ENCODE measurements around the gene RIMBP2.

Gene RIMBP2

DNA sequence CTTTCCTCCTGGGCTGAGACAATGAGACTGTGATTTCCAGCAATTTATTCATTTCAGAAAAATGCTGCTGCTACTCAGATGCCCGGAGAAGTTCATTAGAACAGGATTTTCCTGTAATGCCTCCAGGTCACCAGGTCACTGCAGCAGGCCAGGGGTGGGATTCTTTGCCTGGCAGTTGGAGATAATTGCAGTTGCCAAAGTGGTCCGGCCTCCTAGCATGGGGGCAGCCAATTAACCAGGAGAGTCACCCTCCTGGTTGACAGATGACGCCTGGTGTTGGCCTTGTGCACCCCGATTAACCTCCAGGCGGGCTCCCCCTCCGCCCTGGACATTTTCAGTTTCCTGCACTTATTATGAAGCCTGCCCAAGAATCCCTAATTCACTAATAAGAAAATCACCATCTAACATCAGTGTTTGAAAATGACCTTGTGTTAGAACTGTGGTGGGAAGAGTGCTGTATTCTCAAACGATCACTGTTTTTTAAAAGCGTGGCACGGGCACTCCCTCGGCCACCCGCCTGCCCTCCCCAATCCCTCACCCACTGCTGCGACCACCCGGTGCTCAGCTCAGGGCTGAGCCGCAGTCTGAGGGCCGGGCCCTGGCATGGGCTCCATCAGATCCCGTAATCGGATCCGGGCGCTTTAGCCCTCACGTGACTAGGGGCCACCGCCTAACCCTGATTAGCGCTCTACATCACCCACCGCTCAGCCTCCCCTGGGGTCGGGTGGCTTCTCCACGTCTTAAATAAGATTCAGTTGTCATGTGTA lies 12.9 kb downstream of the RIMBP2 start:
- Histone ChIP-seq H3K4me1 (ENCODE audit: low read depth, poor library complexity, severe bottlenecking) (no peaks in the 10 kb centered on the region), H3K4me2 (no peak overlapping the region), H3K79me2 (ENCODE audit: insufficient read depth, low read depth) (no peaks in the 10 kb centered on the region), H4K20me1 (ENCODE audit: insufficient read depth) (no peaks in the 10 kb centered on the region), H3K27ac (no peak overlapping the region), H3K9ac (no peak overlapping the region), H2AFZ (ENCODE audit: low read depth) (no peak overlapping the region), H3K27me3 (ENCODE audit: insufficient read depth, low read depth) (no peaks in the 10 kb centered on the region), H3K36me3 (ENCODE audit: insufficient read depth) (no peaks in the 10 kb centered on the region), H3K4me3 (IDR thresholded peaks at IDR 0.05; ENCODE audit: insufficient read depth, low read depth, low read length) (no peak overlapping the region)
- TF ChIP-seq, protein P1, sequence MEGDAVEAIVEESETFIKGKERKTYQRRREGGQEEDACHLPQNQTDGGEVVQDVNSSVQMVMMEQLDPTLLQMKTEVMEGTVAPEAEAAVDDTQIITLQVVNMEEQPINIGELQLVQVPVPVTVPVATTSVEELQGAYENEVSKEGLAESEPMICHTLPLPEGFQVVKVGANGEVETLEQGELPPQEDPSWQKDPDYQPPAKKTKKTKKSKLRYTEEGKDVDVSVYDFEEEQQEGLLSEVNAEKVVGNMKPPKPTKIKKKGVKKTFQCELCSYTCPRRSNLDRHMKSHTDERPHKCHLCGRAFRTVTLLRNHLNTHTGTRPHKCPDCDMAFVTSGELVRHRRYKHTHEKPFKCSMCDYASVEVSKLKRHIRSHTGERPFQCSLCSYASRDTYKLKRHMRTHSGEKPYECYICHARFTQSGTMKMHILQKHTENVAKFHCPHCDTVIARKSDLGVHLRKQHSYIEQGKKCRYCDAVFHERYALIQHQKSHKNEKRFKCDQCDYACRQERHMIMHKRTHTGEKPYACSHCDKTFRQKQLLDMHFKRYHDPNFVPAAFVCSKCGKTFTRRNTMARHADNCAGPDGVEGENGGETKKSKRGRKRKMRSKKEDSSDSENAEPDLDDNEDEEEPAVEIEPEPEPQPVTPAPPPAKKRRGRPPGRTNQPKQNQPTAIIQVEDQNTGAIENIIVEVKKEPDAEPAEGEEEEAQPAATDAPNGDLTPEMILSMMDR (conservative IDR thresholded peaks at IDR 0.05; ENCODE audit: low read depth, low read length): no peak

DNA sequence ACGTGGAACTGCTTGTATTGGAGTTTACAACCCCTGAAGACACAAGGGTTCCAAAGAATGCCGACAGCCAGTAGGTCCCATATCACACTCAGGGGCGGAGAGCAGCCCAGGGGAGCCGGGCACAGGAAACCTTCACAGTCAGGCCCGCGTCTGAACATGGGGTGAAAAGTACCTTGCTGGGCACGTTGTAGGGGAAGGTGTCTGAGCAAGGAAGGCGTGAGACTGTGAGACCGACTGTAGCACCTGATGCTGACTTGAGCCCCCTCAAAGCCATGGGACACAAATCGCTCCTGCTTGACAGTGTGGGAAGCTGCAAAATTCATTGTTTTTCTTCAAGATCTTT lies 14.7 kb downstream of the RIMBP2 start:
- TF ChIP-seq, protein P1 (conservative IDR thresholded peaks at IDR 0.05; ENCODE audit: low read depth, low read length): no peak
- Histone ChIP-seq H3K27ac (no peak overlapping the region), H3K79me2 (ENCODE audit: insufficient read depth, low read depth) (no peaks in the 10 kb centered on the region), H4K20me1 (ENCODE audit: insufficient read depth) (no peaks in the 10 kb centered on the region), H3K4me1 (ENCODE audit: low read depth, poor library complexity, severe bottlenecking) (no peaks in the 10 kb centered on the region), H3K36me3 (ENCODE audit: insufficient read depth) (no peaks in the 10 kb centered on the region), H3K4me3 (IDR thresholded peaks at IDR 0.05; ENCODE audit: insufficient read depth, low read depth, low read length) (no peak overlapping the region), H2AFZ (ENCODE audit: low read depth) (no peak overlapping the region), H3K9ac (no peak overlapping the region), H3K4me2 (no peak overlapping the region), H3K27me3 (ENCODE audit: insufficient read depth, low read depth) (no peaks in the 10 kb centered on the region)

DNA sequence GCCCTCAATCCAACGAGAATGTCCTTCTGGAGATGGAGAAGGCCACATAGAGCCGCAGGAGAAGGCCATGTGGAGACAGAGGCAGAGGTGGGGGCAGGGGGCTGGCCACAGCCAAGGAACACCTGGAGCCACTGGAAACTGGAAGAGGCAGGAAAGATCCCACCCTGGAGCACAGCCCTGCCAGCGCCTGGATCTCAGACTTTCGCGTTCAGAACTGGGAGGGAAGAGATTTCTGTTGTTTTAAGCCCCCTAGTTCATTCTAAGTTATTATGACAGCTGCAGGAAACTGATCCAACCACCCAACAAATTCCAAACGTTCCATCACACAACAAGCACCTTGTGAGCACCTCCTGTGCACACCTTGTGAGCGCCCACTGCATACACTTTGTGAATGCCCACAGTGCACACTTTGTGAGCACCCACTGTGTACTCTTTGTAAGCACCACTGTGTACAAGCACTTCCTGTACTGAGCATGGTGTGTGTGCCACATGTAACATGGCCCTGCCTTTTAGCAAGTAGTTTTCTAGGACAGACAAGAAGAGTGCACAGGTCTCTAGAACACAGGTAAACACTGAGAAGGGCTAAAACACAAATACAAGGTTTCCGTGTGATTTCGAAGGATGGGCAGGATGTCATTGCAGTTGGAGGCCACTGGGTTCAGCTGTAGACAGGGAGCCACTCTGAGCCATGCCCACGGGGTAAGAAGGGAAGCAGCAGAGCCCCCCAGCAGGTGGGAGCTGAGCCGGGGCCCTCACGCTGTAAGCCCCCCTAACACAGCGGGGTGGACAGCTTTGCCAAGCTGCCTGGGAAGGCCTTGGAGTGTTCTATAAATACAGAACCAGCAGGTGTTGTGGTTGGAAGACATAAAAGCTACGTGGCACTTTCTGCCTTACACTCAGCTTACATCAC lies 15.4 kb downstream of the RIMBP2 start:
- H3K4me2 ChIP-seq: no peak overlapping the region
- H3K4me3 ChIP-seq (IDR thresholded peaks at IDR 0.05; ENCODE audit: insufficient read depth, low read depth, low read length): no peak overlapping the region
- no peak overlapping the region for H3K9ac ChIP-seq
- no peak overlapping the region for H2AFZ ChIP-seq (ENCODE audit: low read depth)
- no peaks in the 10 kb centered on the region for H4K20me1 ChIP-seq (ENCODE audit: insufficient read depth)
- no peaks in the 10 kb centered on the region for H3K36me3 ChIP-seq (ENCODE audit: insufficient read depth)
- TF ChIP-seq, protein P1 (conservative IDR thresholded peaks at IDR 0.05; ENCODE audit: low read depth, low read length): no peak
- no peaks in the 10 kb centered on the region for H3K27me3 ChIP-seq (ENCODE audit: insufficient read depth, low read depth)
- no peaks in the 10 kb centered on the region for H3K4me1 ChIP-seq (ENCODE audit: low read depth, poor library complexity, severe bottlenecking)
- no peaks in the 10 kb centered on the region for H3K79me2 ChIP-seq (ENCODE audit: insufficient read depth, low read depth)
- H3K27ac ChIP-seq: no peak overlapping the region

DNA sequence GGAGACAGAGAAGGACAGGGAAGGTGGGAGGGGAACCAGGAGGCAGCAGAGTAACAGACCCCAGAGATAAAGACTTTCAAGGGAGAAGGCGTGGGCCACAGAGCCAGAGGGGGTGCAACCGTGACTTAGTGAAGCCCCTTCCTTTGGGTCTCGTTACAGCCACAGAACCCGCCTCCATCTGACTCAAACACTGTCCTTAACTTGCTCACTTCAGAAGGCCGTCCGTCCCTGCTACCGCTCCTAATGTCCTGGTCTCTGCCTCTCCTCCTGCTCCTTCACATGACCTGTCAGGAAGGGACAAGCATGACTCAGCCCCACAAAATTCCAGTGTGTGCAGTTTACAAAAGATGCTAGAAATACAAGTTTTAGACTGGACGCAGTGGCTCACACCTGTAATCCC lies 18.0 kb downstream of the RIMBP2 start:
- Histone ChIP-seq H4K20me1 (ENCODE audit: insufficient read depth) (no peaks in the 10 kb centered on the region), H2AFZ (ENCODE audit: low read depth) (no peak overlapping the region), H3K27ac (no peak overlapping the region), H3K4me1 (ENCODE audit: low read depth, poor library complexity, severe bottlenecking) (no peaks in the 10 kb centered on the region), H3K27me3 (ENCODE audit: insufficient read depth, low read depth) (no peaks in the 10 kb centered on the region), H3K4me3 (IDR thresholded peaks at IDR 0.05; ENCODE audit: insufficient read depth, low read depth, low read length) (no peak overlapping the region), H3K36me3 (ENCODE audit: insufficient read depth) (no peaks in the 10 kb centered on the region), H3K79me2 (ENCODE audit: insufficient read depth, low read depth) (no peaks in the 10 kb centered on the region), H3K4me2 (no peak overlapping the region), H3K9ac (no peak overlapping the region)
- TF ChIP-seq, protein P1 (conservative IDR thresholded peaks at IDR 0.05; ENCODE audit: low read depth, low read length): no peak
